H1 (cell line): ENCODE data around the gene FOXN3. TPM values are rescaled to one million over a fixed set of nuclear protein-coding genes. Genes with fewer than 3 reads are reported as not detected.

ENCODE experiments used
- CTCF ChIA-PET: fragments of 300-600 bp; sonication (Branson Sonifier 250); formaldehyde crosslinking; loops from one replicate; lab custom pipeline; 2021; ENCODE audit not compliant: partially characterized antibody; lab: Charles Lee
- POLR2A ChIA-PET: fragments of 300-600 bp; sonication (Branson Sonifier 250); formaldehyde crosslinking; loops from one replicate; lab custom pipeline; 2021; ENCODE audit warnings: inconsistent platforms; ENCODE audit not compliant: partially characterized antibody; lab: Charles Lee
- DNase-seq, 2 experiments: peaks; one replicate each; pipeline versions ENCODE4 v3.0.0 to v3.0.0-alpha.2; 2010 to 2022; ENCODE audit warnings: low spot score in 2 of 2, low read depth in 1 of 2, mixed read lengths in 1 of 2
- FAIRE-seq: peaks from 2 replicates; lab custom pipeline; 2011; peaks lifted over from hg19 to GRCh38; lab: Jason Lieb, UNC
- H2AFZ ChIP-seq: 2 replicates; pipeline ENCODE4 v1.8.1; 2012; ENCODE audit warnings: low read length, inconsistent platforms
- H2AK5ac ChIP-seq: 2 replicates; pipeline ENCODE4 v1.6.1; 2013; ENCODE audit warnings: low read depth, low read length
- H2BK120ac ChIP-seq: replicated peaks from 2 replicates; pipeline ENCODE3; 2013; ENCODE audit warnings: low read depth, low read length, inconsistent platforms
- H2BK12ac ChIP-seq: 2 replicates; pipeline ENCODE4 v1.6.1; 2013; ENCODE audit warnings: low read depth, low read length
- H2BK15ac ChIP-seq: 2 replicates; pipeline ENCODE4 v1.6.1; 2013; ENCODE audit warnings: low read length
- H2BK20ac ChIP-seq: 2 replicates; pipeline ENCODE4 v1.6.1; 2013; ENCODE audit warnings: low read length
- H2BK5ac ChIP-seq: 2 replicates; pipeline ENCODE4 v1.6.1; 2013; ENCODE audit warnings: low read depth, low read length
- H3K14ac ChIP-seq: 2 replicates; pipeline ENCODE4 v1.6.1; 2013; ENCODE audit warnings: inconsistent platforms; ENCODE audit not compliant: insufficient read length
- H3K18ac ChIP-seq: 2 replicates; pipeline ENCODE4 v1.6.1; 2013; ENCODE audit warnings: low read length; ENCODE audit errors: extremely low read depth
- H3K23ac ChIP-seq: 2 replicates; pipeline ENCODE4 v1.6.1; 2013; ENCODE audit warnings: inconsistent platforms; ENCODE audit not compliant: insufficient read length
- H3K23me2 ChIP-seq: 2 replicates; pipeline ENCODE4 v1.6.1; 2013; ENCODE audit warnings: low read depth, low read length
- H3K27ac ChIP-seq: 2 replicates; pipeline ENCODE4 v1.6.1; 2011; ENCODE audit warnings: low read depth, low read length, inconsistent platforms
- H3K27me3 ChIP-seq, 4 experiments: replicated peaks in 1 of 4; 1 replicate in 1 of 4; 2 replicates in 3 of 4; pipeline versions ENCODE4 v1.6.1 to v1.8.1; 2011 to 2013; ENCODE audit warnings: low read length in 3 of 4, mild to moderate bottlenecking in 3 of 4, inconsistent platforms in 2 of 4, mixed read lengths in 2 of 4, moderate library complexity in 1 of 4; ENCODE audit not compliant: control insufficient read depth in 3 of 4, insufficient read depth in 3 of 4; ENCODE audit errors: extremely low read depth in 1 of 4
- H3K36me3 ChIP-seq, 4 experiments: 2 replicates each; pipeline versions ENCODE4 v1.6.1 to v1.8.1; 2011 to 2013; ENCODE audit warnings: mild to moderate bottlenecking in 4 of 4, low read length in 3 of 4, moderate library complexity in 2 of 4, control low read depth in 1 of 4, inconsistent platforms in 1 of 4; ENCODE audit not compliant: insufficient read depth in 4 of 4, control insufficient read depth in 2 of 4
- H3K4ac ChIP-seq: replicated peaks from 2 replicates; pipeline ENCODE3; 2013; ENCODE audit warnings: low read length, low read depth, mixed read lengths, inconsistent platforms; ENCODE audit not compliant: insufficient read length
- H3K4me1 ChIP-seq, 4 experiments: replicated peaks in 1 of 4; 1 replicate in 1 of 4; 2 replicates in 3 of 4; pipeline versions ENCODE4 v1.6.1 to v1.8.1; 2011 to 2013; ENCODE audit warnings: low read length in 3 of 4, inconsistent platforms in 2 of 4, mixed read lengths in 1 of 4; ENCODE audit not compliant: insufficient read depth in 4 of 4, control insufficient read depth in 3 of 4
- H3K4me2 ChIP-seq, 2 experiments: 2 replicates each; pipeline versions ENCODE4 v1.6.1 to v1.8.1; 2011 to 2013; ENCODE audit warnings: low read depth in 2 of 2, low read length in 2 of 2, control low read depth in 1 of 2, inconsistent platforms in 1 of 2, mild to moderate bottlenecking in 1 of 2; ENCODE audit not compliant: insufficient read depth in 1 of 2
- H3K4me3 ChIP-seq, 4 experiments: fragments of 200-600, 300-600 bp in 1 of 4; sonication (generic), shearing (Covaris generic), sonication (Bioruptor Twin) in 1 of 4; 2 replicates each; pipeline versions ENCODE4 v1.5.1 to v1.8.1; 2011 to 2016; ENCODE audit warnings: low read length in 4 of 4, low read depth in 3 of 4, control low read depth in 2 of 4, inconsistent platforms in 2 of 4, mild to moderate bottlenecking in 2 of 4, mixed read lengths in 1 of 4, moderate library complexity in 1 of 4; ENCODE audit not compliant: insufficient read depth in 2 of 4; ENCODE audit errors: extremely low read depth in 1 of 4
- H3K56ac ChIP-seq: replicated peaks from 2 replicates; pipeline ENCODE3; 2013; ENCODE audit warnings: low read depth, mild to moderate bottlenecking, mixed read lengths, low read length, inconsistent platforms; ENCODE audit not compliant: insufficient read length
- H3K79me1 ChIP-seq: 2 replicates; pipeline ENCODE4 v1.6.1; 2013; ENCODE audit warnings: low read depth, low read length, control low read depth
- H3K79me2 ChIP-seq, 2 experiments: 2 replicates each; pipeline versions ENCODE4 v1.6.1 to v1.8.1; 2012 to 2013; ENCODE audit warnings: low read length in 2 of 2, mild to moderate bottlenecking in 2 of 2, inconsistent platforms in 1 of 2; ENCODE audit not compliant: insufficient read depth in 2 of 2, control insufficient read depth in 1 of 2
- H3K9ac ChIP-seq, 4 experiments: replicated peaks in 1 of 4; 1 replicate in 1 of 4; 2 replicates in 3 of 4; pipeline versions ENCODE4 v1.6.1 to v1.8.1; 2011 to 2013; ENCODE audit warnings: low read depth in 3 of 4, low read length in 3 of 4, control low read depth in 2 of 4, mild to moderate bottlenecking in 2 of 4, moderate library complexity in 2 of 4, inconsistent platforms in 1 of 4; ENCODE audit errors: extremely low read depth in 1 of 4
- H3K9me3 ChIP-seq, 2 experiments: 2 replicates each; pipeline versions ENCODE4 v1.6.1 to v1.8.1; 2012 to 2013; ENCODE audit warnings: mild to moderate bottlenecking in 2 of 2, moderate library complexity in 2 of 2, control low read depth in 1 of 2, inconsistent platforms in 1 of 2, low read depth in 1 of 2, low read length in 1 of 2, mixed read lengths in 1 of 2; ENCODE audit not compliant: insufficient read depth in 2 of 2
- H4K20me1 ChIP-seq, 2 experiments: replicated peaks in 1 of 2; 2 replicates each; pipeline versions ENCODE3 to v1.8.1; 2011 to 2013; ENCODE audit warnings: inconsistent platforms in 2 of 2, low read length in 2 of 2, mild to moderate bottlenecking in 1 of 2; ENCODE audit not compliant: insufficient read depth in 2 of 2, control insufficient read depth in 1 of 2
- H4K5ac ChIP-seq: 2 replicates; pipeline ENCODE4 v1.6.1; 2013; ENCODE audit warnings: low read length, low read depth, mixed read lengths, inconsistent platforms; ENCODE audit not compliant: insufficient read length
- H4K8ac ChIP-seq: 2 replicates; pipeline ENCODE4 v1.8.0; 2013; ENCODE audit warnings: mild to moderate bottlenecking, moderate library complexity, low read length, inconsistent platforms; ENCODE audit not compliant: insufficient read depth; ENCODE audit errors: extremely low read depth
- H4K91ac ChIP-seq: replicated peaks from 2 replicates; pipeline ENCODE3; 2013; ENCODE audit warnings: low read length, mixed read lengths, inconsistent platforms; ENCODE audit not compliant: insufficient read length
- BCL11A ChIP-seq, 2 experiments: IDR thresholded peaks; one replicate each; pipeline ENCODE4 v1.6.1; 2011; ENCODE audit warnings: low read depth in 2 of 2, low read length in 2 of 2, mild to moderate bottlenecking in 2 of 2
- CREB1 ChIP-seq: IDR thresholded peaks from 2 replicates; pipeline ENCODE4 v1.6.1; 2012; ENCODE audit warnings: inconsistent platforms
- EGR1 ChIP-seq: IDR thresholded peaks from 2 replicates; pipeline ENCODE4 v1.6.1; 2011; ENCODE audit warnings: low read depth, low read length, borderline replicate concordance
- FOSL1 ChIP-seq: IDR thresholded peaks from 2 replicates; pipeline ENCODE4 v1.6.1; 2011; ENCODE audit warnings: mild to moderate bottlenecking, low read depth, low read length, moderate library complexity; ENCODE audit not compliant: insufficient read depth
- HDAC6 ChIP-seq: IDR thresholded peaks from one replicate; pipeline ENCODE4 v1.7.1; 2012; ENCODE audit warnings: low read depth, mild to moderate bottlenecking, inconsistent platforms, low read length, moderate library complexity
- KDM4A ChIP-seq: IDR thresholded peaks from one replicate; pipeline ENCODE4 v1.7.1; 2012; ENCODE audit warnings: low read depth, mild to moderate bottlenecking, moderate library complexity, low read length, inconsistent platforms; ENCODE audit not compliant: severe bottlenecking
- MAFK ChIP-seq: IDR thresholded peaks from 2 replicates; pipeline ENCODE4 v1.6.1; 2012; ENCODE audit warnings: low read depth, mild to moderate bottlenecking, improper control_type of control experiment, low read length
- NANOG ChIP-seq: IDR thresholded peaks from 2 replicates; pipeline ENCODE4 v1.6.1; 2011; ENCODE audit warnings: low read length, low read depth, mild to moderate bottlenecking, inconsistent platforms; ENCODE audit not compliant: insufficient read depth, poor library complexity, severe bottlenecking
- POLR2A ChIP-seq, 2 experiments: IDR thresholded peaks; 1 replicate in 1 of 2; 2 replicates in 1 of 2; pipeline ENCODE4 v1.6.1; 2011; ENCODE audit warnings: low read depth in 2 of 2, low read length in 2 of 2, mild to moderate bottlenecking in 2 of 2; ENCODE audit errors: control extremely low read depth in 1 of 2
- RNF2 ChIP-seq: fragments of 200-900, 300-1000 bp; sonication (generic); IDR thresholded peaks from 2 replicates; pipeline ENCODE4 v1.7.1; 2016; ENCODE audit warnings: borderline replicate concordance, low read depth, mild to moderate bottlenecking, antibody characterized with exemption, low read length; ENCODE audit not compliant: poor library complexity, severe bottlenecking; ENCODE audit errors: missing control alignments
- RXRA ChIP-seq: IDR thresholded peaks from 2 replicates; pipeline ENCODE4 v1.6.1; 2011; ENCODE audit warnings: low read depth, mild to moderate bottlenecking, low read length, moderate library complexity; ENCODE audit not compliant: insufficient read depth
- TAF1 ChIP-seq: IDR thresholded peaks from 2 replicates; pipeline ENCODE4 v1.6.1; 2011; ENCODE audit warnings: mild to moderate bottlenecking, low read depth, low read length
- YY1 ChIP-seq: IDR thresholded peaks from 2 replicates; pipeline ENCODE4 v1.6.1; 2011; ENCODE audit warnings: low read depth, mild to moderate bottlenecking, low read length
- WGBS, 2 experiments: shearing (Covaris generic) in 1 of 2; methylation state at CpG; one replicate each; pipeline versions ENCODE4 v1.1.6 to v1.1.7; 2013 to 2015; ENCODE audit warnings: low lambda C conversion rate in 2 of 2, mixed read lengths in 2 of 2, inconsistent platforms in 1 of 2, low coverage in 1 of 2, missing lambda C conversion rate in 1 of 2; ENCODE audit not compliant: insufficient replicate concordance in 2 of 2, insufficient coverage in 1 of 2, insufficient read length in 1 of 2; ENCODE audit errors: extremely low coverage in 1 of 2, missing lambda C conversion rate in 1 of 2; 5-methylcytosine and 5-hydroxymethylcytosine counted together
- polyA plus RNA-seq, 7 experiments: library from polyadenylated mRNA; depleted of rRNA in 3 of 7; stranded (reverse) in 5 of 7; unstranded in 2 of 7; fragments of >200 nt in 5 of 7; fragments of 200-250 nt in 2 of 7; gene quantifications; 1 replicate in 5 of 7; 2 replicates in 1 of 7; 4 replicates in 1 of 7; pipeline versions ENCODE4 v1.2.1 to v1.2.3, GENCODE V29; 2011 to 2013; ENCODE audit warnings: missing spikeins in 2 of 7, mixed read lengths in 2 of 7
- total RNA-seq: library from RNA; stranded (reverse); fragmentation: NEBNext Ultra II Directional; extraction: Animal tissue kit (Norgen Biotek cat#: 25700); gene quantifications from 2 replicates; pipeline ENCODE4 v1.2.1, GENCODE V29; 2021
- TF ChIP-seq, protein P1 (sequence below): IDR thresholded peaks from 2 replicates; pipeline ENCODE4 v1.6.1; 2012; ENCODE audit warnings: inconsistent platforms

FOXN3 gene
- total and polyA plus RNA-seq, 2 of the 8 experiments (the other 6 are each of a cell fraction or from before 2014, with no cell fraction given), result 52.6 to 178 TPM

DNA sequence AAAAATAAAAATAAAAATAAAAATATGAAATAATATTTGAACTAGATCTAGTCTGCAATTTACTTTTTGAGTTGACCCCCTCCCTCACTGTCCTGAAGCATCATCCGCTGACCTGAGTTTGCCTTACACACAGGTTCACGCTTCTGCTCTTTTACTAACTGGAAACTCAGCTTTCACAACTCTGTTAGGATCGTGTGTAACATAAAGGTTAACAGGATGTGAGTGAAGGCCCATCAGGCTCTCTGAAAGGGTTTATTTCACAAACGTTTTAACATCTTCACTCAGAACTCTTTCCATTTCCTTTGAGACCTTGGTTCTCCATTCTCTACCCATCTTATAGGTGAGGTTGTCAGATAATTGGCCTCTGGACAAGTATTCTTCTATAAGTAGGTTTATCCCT, 191.4 kb downstream of the FOXN3 start:
- Histone ChIP-seq H3K56ac (no peak overlapping the region), H4K8ac (no peak overlapping the region), H3K27me3 (no peaks in the 10 kb centered on the region), H3K4ac (no peak overlapping the region), H3K79me1 (peaks cover 8% of the 10 kb centered on the region; the same call in 1 of the 2 replicates), H2BK20ac (no peak overlapping the region), H3K79me2 (peaks cover 0 to 54% of the 10 kb centered on the region in 2 experiments; a peak in 3 of 4 replicates), H2BK5ac (no peak overlapping the region), H4K20me1 (peaks cover 6 to 14% of the 10 kb centered on the region in 2 experiments), H2BK12ac (no peak overlapping the region), H3K23ac (no peak overlapping the region), H3K9ac (no peak overlapping the region), H4K5ac (no peak overlapping the region), H2BK120ac (no peak overlapping the region), H3K14ac (no peak overlapping the region), H3K23me2 (no peaks in the 10 kb centered on the region), H3K18ac (no peak overlapping the region), H3K4me2 (no peak overlapping the region), H2AFZ (no peak overlapping the region), H3K4me1 (peaks cover 0 to 3% (median 1%) of the 10 kb centered on the region in 4 experiments; a peak in 2 of 7 replicates), H2AK5ac (no peak overlapping the region), H2BK15ac (no peak overlapping the region), H4K91ac (no peak overlapping the region), H3K9me3 (no peaks in the 10 kb centered on the region), H3K27ac (no peak overlapping the region), H3K4me3 (no peak overlapping the region), H3K36me3 (peaks cover 0 to under 1% (median 0%) of the 10 kb centered on the region in 4 experiments; a peak in 2 of 8 replicates)
- ChIA-PET CTCF (interaction anchor here (1.3 to 1.6 kb wide), 2 partner anchors 12 to 13 kb away, joined by 4 read pairs; no protein-coding TSS in a partner anchor), POLR2A (interaction anchor here (0.6 to 1.1 kb wide), 2 partner anchors 10 to 11 kb away, joined by 3 read pairs; no protein-coding TSS in a partner anchor)
- no peak for FAIRE-seq
- 88% methylated on average over 4 of the region's 4 CpGs; no CpG with 5 or more reads in 1 of the 2 experiments for WGBS, 2 experiments
- DNase-seq, result no peak
- TF ChIP-seq FOSL1 (no peak), CREB1 (no peak), EGR1 (no peak), YY1 (no peak), RNF2 (no peak), POLR2A (IDR thresholded peaks at IDR 0.05; ENCODE audit: control extremely low read depth in 1 of 2, low read depth in 2 of 2, low read length in 2 of 2) (no peak), HDAC6 (no peak), KDM4A (no peak), RXRA (no peak), BCL11A (IDR thresholded peaks at IDR 0.05; ENCODE audit: low read depth in 2 of 2, low read length in 2 of 2) (no peak), NANOG (no peak), MAFK (no peak), TAF1 (no peak)
- TF ChIP-seq, protein P1, sequence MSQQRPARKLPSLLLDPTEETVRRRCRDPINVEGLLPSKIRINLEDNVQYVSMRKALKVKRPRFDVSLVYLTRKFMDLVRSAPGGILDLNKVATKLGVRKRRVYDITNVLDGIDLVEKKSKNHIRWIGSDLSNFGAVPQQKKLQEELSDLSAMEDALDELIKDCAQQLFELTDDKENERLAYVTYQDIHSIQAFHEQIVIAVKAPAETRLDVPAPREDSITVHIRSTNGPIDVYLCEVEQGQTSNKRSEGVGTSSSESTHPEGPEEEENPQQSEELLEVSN, result no peak
